GM19099 (cell line): Measurements from ENCODE around the gene EFEMP1.

ENCODE experiments used
- POLR2A ChIP-seq: IDR thresholded peaks from 3 replicates; pipeline ENCODE4 v1.6.1; 2011; ENCODE audit warnings: low read depth; ENCODE audit not compliant: insufficient read length; ENCODE audit errors: extremely low read depth

The EFEMP1 gene, protein sequence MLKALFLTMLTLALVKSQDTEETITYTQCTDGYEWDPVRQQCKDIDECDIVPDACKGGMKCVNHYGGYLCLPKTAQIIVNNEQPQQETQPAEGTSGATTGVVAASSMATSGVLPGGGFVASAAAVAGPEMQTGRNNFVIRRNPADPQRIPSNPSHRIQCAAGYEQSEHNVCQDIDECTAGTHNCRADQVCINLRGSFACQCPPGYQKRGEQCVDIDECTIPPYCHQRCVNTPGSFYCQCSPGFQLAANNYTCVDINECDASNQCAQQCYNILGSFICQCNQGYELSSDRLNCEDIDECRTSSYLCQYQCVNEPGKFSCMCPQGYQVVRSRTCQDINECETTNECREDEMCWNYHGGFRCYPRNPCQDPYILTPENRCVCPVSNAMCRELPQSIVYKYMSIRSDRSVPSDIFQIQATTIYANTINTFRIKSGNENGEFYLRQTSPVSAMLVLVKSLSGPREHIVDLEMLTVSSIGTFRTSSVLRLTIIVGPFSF

DNA sequence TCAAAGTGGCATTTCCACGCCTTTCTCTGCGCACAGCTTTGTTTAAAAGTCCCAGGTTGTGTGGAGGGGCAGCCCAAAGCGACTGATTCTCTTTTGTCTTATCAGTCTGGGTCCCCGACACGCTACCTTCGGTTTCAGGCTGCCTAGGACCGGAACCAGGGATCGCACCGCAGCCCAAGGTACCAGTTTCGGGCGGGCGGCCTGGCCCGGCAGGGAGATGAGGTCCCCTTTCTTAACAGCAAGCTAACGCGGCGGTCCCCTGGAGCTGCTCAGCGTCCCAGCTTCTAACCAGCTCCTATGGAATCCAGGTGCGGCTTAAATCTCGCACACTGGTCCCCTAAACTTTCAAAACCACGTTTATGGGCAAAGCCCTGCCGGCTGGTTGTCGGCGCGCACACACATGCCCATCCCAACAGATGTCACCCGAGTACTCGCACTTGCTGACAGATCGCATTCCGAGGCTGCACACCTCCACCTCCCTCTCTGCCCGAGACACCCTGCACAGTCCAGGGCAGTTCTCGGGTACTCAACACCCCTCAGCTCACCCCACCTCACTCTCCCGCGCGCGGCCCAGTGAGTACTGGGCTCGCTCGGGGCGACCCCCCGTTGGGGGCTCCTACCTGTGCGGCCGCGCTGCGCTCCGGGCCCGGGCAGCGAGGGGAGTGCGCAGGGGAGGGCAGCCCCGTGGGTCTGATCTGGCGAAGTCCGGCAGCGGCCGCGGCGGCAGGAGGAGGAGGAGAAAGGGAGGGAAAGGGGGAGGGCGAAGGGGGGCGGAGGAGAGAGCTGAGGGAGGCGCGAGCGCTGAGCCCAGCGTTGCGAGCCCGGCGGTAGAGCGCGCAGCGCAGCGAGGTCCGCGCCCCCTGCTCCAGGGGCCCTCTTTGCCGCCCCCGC lies at the start of gene EFEMP1:
Gene EFEMP1 (minus strand): TSS at position 692 of the 891 bp plus-strand sequence. CDS start 1,342 bp downstream, outside the sequence.
- no peak for TF ChIP-seq POLR2A

DNA sequence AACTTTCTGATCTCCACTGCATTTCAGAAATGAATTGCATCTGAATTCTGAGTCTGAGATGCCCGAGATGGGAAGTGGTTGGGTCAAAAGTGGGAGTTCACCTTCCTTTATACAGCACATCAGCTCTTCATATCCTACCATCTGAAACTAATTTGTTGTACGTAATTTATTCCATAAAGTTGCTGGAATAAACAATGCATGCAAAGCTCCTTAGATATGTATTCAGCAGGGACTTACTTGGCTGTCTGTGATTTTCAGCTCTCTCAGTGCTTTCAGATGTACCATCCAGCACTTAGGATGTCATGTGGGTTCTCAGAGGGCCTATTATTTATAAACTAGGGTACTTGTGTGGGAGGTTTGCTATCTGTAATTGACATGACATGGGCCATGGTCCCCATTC lies 46.9 kb upstream of the EFEMP1 start:
- TF ChIP-seq POLR2A, result no peak

DNA sequence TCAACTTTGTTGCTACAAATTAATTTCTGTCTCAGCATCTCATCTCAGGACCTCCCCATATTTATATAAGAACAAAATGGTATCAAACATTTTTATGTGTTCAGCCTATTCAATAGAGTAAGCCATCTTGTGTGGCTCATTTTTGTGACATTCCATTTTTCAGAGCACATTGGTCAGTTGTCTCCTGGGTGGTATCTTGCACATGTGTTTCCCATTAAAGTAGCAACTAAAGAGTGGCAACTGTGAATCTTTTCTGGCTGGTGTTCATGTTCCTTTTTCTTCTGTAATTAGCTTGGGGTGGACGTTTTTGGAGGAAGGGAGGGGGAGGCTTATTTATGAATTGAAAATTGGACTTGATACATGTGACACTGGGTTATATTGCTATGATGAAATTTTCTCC lies 45.4 kb upstream of the EFEMP1 start:
- TF ChIP-seq POLR2A, result no peak

DNA sequence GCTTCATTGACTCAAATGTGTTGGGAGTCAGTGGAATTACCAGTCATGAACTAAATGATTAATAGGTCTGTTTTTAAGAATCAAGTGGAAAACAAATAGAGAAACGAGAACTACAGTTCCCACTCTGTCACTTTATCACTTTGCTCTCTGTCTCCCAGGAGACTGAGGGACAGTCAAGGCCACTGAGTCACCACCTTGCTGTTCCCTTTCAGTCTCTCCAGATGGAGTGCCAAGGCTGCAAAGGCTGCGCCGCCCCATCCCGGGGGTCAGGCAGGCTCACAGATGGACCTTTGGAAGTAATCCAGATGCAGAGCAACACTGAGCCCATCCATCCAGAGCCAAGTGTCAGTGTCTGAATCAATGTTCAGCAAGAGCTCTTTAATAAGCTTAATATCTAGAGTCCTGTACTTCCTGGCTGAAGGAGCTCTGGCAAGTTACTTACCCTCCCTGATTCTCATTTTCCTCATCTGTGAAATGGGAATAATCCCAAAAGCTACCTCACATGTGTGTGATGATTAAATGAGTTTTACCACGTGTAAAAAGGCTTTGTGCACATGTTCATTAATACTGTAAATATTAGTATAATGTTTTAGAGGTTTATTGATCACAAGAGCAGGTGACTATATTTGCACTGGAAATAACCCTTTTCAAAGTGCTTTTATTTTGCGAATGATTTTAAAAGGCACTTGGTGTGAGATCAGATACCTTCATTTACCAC lies 43.0 kb upstream of the EFEMP1 start:
- no peak for TF ChIP-seq POLR2A

DNA sequence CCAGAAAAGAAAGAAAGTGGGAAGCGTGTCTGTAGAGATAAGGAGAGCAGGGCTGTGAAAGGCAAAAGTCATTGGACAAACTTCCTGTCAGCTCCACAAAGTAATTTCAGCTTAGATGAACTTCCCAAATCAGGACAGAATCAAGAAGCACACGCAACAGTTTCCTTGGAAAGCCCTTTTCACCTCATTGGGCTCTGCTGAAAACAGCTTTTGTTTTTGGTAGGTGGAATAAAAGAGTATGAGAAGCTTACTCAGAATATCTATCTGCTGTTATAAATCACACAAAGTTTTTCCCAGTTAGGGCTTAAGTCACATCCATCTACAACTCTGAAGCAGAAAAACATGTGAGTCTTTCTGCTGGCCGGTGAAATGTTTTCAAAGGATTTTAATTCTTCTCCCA lies 42.4 kb upstream of the EFEMP1 start:
- TF ChIP-seq POLR2A, result no peak

DNA sequence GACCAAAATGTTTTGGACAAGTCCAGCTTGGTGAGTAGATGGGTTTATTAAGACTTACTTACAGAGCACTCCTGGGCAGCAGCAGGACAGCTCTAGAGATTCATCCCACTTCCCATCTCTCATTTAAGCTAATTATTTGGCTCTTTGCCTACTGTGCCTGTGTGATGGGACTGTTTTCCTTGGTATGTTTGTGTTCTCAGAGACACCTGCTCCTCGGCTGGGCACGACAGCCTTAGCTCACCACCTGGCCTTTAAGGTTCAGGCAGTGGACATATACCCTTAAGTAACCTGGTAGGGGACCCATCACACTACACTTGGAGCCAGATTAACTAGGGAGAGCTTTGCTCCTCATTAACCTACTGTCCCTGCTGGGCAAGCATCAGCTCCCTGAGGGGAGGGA lies 41.7 kb upstream of the EFEMP1 start:
- no peak for TF ChIP-seq POLR2A

DNA sequence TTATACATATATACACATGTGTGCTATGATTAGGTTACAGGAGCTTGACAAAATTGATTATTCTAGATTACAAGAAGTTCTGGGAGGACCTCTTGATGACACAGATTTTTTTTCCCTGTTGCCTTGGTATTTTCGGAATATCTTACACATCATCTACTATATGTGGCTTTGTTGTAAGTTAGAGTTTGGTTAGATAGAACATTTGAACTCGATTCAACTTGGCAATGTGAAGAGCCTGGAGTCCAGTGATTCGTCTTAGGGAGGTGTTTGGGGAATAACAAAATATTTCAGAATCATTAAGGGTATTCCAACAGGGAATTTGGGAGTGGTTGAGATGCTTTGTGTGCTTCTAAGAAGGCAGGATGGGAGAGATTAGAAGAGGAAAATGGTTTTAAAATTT lies 39.3 kb upstream of the EFEMP1 start:
- TF ChIP-seq POLR2A, result no peak

DNA sequence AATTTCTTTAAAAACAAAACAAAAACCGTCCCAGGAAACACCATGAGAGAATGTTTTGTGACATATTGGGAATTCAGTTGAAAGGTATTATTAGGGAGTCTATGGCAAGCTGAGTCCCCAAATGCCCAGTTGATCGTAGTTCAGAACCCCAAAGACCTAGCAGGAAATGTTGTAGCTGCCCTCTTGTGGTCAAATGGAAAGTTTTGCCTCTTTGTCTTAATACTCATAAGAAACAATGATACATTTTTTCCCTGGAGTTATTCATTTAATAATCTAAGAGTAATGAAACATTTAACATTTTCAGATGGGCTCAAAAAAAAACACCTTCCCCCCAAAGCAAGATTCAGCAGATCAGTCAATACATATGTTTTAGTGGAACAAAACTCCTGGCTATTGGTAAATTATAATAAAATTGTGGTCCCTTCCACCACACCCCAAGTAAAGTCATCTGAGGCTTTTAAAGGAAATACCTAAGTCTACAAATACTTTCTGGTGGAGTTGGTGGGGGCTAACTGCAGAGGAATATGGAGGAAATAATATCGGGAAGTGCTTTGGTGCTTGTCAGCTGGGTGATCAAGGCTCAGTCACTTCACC lies 37.8 kb upstream of the EFEMP1 start:
- TF ChIP-seq POLR2A, result no peak

DNA sequence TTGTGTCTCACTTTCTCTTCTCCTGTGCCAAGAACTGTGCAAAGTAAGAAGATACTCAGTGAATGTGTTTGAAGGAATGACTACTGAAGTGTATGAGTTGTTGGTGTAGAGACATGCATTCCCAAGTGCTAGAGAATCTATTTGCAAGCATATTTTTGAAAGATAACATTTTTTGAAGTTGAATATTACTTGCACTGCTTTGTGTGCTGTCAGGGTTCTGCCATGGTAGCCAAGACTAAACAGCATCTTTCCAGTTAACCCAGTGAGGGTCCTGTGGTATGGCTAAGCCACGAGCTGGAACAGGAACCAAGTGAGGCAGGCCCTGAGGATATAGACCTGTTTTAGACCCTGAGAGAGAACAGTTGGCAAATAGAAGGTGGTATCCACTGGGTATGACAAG lies 35.2 kb upstream of the EFEMP1 start:
- no peak for TF ChIP-seq POLR2A

DNA sequence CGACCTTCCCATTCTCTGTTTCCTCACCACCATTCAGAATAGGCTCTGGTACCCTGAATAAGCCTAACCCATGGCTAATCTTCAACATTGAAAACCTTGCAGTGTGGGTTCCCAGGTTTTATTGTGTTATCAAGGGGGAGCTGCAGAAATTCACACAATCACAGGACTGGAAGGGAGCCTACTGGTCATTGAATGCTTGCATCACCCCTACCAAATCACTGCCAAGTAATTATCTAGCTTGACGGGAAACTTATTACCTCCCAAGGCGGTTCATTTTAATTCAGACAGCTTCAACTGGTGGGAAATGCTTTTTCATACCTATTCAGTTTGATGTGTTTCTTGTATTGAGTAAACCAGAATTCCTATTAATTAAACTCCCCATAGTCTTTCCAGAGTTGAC lies 33.6 kb upstream of the EFEMP1 start:
- no peak for TF ChIP-seq POLR2A

DNA sequence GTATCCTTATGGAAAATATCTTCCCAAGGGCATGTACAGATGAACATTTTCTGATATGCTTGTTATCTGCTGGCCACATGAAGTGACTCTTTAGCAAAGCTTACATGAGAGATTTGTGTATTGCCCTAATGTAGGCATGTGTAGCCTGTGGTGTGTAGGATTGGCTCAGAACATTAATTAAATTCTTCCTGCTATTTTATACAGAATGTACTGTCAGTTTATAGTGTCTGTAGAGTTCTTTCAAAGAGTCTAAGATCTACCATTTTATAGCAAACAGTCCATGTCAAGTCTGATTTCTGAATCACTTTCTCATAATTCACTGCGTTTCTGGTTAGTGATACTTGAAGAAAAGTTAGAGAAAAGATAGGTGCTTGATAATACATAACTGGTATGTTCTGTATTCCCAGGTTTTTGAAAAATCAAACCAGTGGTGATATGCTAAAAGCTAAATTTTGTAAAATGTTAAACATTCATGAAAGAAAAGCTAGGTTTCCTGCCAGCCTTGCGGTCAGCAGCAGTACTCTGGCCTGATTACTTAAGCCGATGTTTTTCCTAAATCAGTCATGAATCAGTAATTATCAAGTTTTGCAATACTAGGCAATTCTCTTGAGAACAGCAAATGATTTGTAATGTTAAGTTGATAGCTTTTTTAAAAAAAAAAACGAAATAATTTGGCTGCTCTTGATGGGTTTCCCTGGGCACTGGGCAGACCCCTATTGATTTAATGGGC lies 30.9 kb upstream of the EFEMP1 start:
- TF ChIP-seq POLR2A, result no peak

DNA sequence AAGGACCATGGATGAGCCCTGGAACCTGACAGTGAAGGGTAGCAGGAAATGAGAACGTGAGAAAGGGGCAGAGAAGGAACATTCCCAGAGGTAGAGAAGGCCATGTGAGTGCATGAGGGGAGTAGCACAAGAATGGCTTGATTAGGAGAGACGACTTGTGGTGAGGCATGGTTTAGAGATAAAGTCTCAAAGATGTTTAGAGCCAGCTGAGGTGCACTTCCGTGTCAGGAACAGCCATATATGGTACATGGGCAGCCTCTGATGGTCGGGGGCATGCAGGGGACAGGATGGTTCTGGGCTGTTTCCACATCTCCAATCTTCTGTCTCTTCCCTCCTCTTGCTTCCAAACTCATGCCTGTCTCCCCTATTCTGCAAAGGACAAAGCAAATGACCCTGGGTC lies 28.8 kb upstream of the EFEMP1 start:
- no peak for TF ChIP-seq POLR2A

DNA sequence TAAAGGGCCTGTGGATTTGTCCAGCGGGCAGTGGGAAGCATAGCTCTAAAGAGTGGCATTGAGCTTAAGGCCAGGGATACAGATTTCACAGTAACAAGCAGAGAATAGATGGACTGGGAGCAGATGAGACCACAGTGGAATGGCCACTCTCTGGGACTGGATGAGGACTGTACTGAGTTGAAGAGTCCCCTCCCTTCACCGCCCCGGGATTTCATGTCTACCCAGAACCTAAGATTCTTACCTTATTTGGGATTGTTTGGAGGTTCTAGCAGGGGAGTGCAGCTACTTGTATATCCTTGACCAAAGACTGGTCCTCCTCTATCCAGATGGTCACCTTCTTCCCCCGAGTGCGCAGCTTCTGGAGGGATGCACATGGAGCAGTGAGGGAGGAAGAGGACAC lies 28.0 kb upstream of the EFEMP1 start:
- no peak for TF ChIP-seq POLR2A

DNA sequence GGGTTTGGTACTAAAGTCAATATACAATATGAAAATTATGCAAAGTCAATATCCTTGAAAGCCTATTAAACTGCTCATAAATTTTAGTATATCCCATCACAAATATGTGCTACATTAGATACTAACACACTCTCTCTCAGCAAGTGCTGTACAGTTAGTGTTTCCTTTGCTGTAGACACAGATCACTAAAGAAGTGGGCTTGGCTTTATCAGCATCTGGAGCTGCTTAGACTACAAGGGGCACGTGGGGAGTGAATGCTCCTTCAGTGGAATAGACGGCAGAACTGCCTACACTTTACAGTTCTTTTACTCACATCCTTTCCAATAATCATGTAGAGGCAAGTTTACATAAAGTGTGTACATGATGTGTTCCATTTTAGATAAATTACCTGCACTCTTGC lies 26.0 kb upstream of the EFEMP1 start:
- no peak for TF ChIP-seq POLR2A
